ENCODE results near the gene SDK1.
"Not testable (repeated sequence)": the region's sequence is repeated elsewhere in the genome, so short reads cannot be mapped to it uniquely, and the experiment has no call there.

The SDK1 gene

GRCh38 chr7:4217126-4217660 is 916.1 kb downstream of the SDK1 start:
- DNase-seq, result not testable (repeated sequence)

DNA sequence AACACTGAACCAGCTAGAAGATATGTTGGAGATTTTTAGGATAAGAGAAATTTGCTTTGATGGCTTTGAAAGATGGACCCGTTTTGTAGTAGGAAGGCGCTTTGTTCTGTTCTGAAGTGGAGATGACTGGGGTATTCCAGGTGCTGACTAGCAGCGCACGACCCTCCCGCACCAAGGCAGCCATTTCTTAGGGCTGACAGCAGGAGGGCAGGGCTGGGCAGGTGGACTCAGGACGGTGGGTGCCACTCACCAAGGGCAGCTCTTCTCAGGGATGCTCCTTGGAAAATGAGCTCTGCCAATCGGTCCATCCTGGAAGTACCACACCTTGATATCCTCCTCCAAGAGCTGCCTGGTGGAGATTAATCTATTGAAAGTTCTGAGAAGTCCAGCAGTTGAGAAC is 917.4 kb downstream of the SDK1 start:
- no peak for DNase-seq

GRCh38 chr7:4220011-4220410 is 919.0 kb downstream of the SDK1 start:
- DNase-seq, result no peak

DNA sequence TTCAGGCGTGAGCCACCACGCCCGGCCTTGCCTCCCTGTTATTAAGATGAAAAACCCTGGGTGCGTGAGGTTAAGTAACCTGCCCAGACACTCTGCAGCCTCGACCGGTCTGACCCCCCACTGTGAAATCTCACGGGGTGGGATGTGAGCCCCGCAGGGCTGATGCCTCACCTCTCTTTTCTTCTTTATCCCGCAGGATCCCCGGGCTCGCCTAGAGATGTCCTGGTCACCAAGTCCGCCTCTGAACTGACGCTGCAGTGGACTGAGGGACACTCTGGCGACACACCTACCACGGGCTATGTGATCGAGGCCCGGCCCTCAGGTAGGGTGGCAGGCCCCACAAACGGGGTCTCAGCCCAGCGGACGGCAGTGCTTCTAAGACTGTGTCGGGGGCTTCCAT is 920.0 kb downstream of the SDK1 start:
- no peak for DNase-seq

- DNase-seq, result no peak
Measured at GRCh38 chr7:4222676-4223075, 921.6 kb downstream of the SDK1 start.

DNA sequence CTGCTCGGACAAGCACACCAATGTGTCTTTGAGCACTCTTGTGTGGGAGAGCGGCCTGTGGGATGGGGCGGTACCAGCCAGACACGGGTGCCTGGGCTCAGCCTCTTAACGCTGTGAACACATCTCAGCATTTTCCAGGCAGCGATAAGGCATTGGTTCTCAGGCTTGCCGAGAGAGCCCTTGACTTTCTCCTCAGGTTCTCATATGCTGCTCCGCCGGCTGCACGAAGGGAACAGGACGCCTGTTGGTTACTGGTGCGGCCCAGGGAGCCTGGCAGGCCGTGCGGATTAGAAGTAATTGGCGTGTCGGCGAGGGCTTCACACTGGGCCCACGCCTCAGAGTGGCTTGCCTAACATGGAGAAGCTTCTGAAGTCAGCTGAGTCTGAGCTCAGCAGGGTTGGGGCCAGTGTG is 924.3 kb downstream of the SDK1 start:
- DNase-seq, result no peak

- no peak for DNase-seq
Measured at GRCh38 chr7:4225881-4226523, 925.0 kb downstream of the SDK1 start.

DNA sequence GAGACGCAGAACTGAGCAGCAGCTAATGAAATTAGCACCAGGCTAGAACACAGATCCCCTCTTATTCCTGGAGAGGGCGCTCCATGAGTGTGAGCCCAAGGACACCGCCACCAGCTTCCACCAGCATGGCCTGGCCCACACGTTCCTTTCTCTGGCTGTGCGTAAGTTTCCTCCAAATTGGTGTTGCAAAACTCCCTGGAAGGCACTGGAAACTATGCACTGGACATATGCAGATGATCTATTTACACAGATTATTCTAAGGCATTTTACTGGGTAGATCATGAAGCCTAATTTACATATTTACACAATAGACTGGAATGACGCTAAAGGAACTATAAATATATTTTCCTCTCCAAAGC is 925.5 kb downstream of the SDK1 start:
- DNase-seq, result no peak

- no peak for DNase-seq
Measured at GRCh38 chr7:4227105-4228010, 926.3 kb downstream of the SDK1 start.

DNA sequence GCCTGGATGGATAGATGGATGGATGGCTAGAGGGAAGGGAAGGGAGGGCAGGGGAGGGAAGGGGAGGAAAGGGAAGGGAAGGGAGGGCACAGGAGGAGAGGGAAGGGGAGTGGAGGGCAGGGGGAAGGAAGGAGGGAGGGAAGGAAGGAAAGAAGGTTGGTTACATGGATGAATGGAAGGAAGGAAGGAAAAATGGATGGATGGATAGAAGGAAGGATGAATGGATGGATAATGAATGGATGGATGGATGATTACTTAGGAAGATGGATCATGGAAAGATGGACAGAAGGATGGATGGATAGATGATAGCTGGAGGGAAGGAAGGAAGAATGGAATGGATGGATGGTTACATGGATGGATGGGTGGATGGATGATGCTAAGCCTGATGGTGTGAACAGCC is 929.3 kb downstream of the SDK1 start:
- no peak for DNase-seq

GRCh38 chr7:4233146-4233545 is 932.1 kb downstream of the SDK1 start:
- no peak for DNase-seq

GRCh38 chr7:4233621-4234497 is 932.8 kb downstream of the SDK1 start:
- no peak for DNase-seq

DNA sequence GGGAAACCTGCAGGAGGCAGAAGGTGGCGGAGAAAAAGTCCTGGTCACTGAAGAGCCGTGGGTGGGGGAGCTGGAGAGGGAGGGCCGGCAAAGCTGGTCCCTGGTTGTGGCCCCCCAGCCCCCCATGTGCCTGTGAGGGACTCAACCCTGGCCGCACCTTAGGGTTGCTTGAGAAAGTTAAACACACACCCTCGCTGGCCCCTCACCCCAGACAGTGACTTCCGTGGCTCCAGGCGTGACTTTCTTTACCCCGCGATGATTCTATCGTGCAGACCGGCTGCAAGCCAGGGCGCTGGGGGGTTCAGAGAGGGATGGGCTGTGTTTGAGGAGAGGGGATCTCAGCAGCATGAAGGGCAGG is 933.4 kb downstream of the SDK1 start:
- no peak for DNase-seq

DNA sequence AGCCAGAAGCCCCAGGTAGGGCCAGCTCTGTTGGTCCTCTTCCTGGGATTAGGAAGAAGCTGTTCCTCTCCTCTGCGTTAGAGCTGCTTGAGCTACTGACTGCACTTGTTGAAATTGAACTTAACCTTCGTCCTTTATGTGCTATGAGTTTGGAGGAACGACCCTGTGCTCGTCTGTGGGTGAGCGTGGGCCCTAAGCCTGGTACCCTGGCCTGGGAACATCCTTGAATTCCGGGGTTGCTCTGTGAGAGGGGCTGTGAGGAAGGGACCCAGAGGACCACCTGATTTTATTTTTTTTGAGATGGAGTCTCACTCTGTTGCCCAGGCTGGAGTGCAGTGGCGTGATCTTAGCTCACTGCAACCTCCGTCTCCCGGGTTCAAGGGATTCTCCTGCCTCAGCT is 933.8 kb downstream of the SDK1 start:
- DNase-seq, result no peak

DNA sequence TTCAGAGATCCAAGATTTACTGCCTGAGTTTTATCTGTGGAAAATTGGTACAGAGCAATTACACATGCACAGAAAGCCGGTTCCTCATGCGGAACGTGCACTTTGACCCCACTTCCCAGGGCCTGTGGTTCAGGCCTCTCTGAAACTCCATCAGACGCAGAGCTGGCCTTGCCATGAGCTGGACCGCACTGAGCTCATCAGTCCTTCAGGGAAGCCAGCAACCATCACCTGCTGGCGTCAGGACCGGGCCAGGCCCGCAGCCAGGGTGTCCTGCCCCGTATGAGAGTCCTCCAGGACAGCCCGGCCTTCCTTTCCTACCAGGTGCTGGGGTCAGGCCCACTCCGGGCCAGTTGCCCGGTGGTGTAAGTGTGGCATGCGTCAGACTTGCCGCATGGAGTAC is 934.5 kb downstream of the SDK1 start:
- DNase-seq, result no peak

DNA sequence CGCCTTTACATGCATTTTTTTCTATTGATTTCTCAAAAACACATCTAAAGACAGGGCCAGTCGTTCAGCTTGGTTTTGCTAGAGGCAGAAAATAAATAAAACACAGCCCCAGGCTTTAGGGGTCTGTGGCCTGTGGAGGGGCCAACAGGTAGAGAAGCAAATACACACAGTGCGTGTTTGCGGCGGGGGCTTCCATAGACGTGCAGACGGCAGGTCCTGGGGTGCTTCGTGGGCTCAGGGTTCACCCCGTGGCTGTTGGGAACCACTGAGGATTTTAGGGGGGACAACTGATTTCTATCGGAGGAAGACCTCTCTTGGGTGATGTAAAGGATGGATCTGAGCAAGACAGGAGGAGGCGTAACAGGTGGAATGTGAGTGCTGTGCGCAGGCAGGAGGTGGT is 935.3 kb downstream of the SDK1 start:
- no peak for DNase-seq

DNA sequence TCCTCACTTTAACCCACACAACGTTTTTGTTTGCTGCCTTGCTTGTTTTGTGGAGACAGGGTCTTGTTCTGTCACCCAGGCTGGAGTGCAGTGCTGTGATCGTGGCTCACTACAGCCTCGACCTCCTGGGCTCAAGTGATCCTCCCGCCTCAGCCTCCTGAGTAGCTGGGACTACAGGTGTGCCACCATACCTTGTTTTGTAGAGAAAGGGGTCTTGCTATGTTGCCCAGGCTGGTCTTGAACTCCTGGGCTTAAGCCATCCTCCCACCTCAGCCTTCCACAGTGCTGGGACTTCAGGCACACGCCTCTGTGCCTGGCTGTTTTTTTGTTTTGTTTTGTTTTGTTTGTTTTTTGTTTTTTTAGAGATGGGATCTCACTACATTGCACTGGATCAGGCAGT is 935.8 kb downstream of the SDK1 start:
- not testable (repeated sequence) for DNase-seq

- no peak for DNase-seq
Measured at GRCh38 chr7:4237296-4238235, 936.5 kb downstream of the SDK1 start.

GRCh38 chr7:4238861-4239260 is 937.8 kb downstream of the SDK1 start:
- DNase-seq, result no peak

- no peak for DNase-seq
Measured at GRCh38 chr7:4240042-4240441, 939.0 kb downstream of the SDK1 start.

GRCh38 chr7:4240520-4241303 is 939.7 kb downstream of the SDK1 start:
- DNase-seq, result no peak

All from hippocampal formation (tissue), 2 donors.